Vagina (tissue), 2 donors: ENCODE results near the gene NUB1.

ENCODE experiments used
- POLR2A ChIP-seq, 2 donors: fragments of 450-650 bp; IDR thresholded peaks; one replicate each; pipeline ENCODE4 v1.6.1; 2017; ENCODE audit warnings: antibody characterized with exemption in 2 of 2, mild to moderate bottlenecking in 2 of 2, moderate library complexity in 2 of 2
- TF ChIP-seq, protein P1 (sequence below), 3 experiments: fragments of 450-650 bp in 2 of 3; fragments of 200-600 bp in 1 of 3; sonication (generic) in 1 of 3; IDR thresholded peaks; one replicate each; pipeline ENCODE4 v1.5.1; 2017 to 2019; ENCODE audit warnings: antibody characterized with exemption in 3 of 3, mild to moderate bottlenecking in 2 of 3, moderate library complexity in 2 of 3

DNA sequence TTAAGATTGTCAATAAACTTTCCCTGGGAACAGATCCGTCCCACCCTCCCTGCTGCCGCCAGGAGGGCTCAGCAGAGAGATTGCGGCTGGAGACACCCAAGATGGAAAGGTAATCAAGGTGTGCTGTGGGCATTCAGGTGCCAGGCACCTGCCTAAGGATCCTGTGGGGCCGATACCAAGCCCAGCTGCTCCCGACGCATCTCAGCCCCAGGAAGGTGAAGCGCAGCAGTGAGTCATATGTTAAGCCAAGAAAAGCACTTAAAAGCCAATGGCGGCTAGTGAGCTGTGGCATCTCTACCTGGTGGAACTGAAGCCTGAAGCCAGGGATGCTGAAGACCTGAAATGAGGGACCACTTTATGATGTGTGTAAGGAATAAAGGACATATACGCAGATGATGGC, 62.2 kb downstream of the NUB1 start:
- TF ChIP-seq, protein P1, sequence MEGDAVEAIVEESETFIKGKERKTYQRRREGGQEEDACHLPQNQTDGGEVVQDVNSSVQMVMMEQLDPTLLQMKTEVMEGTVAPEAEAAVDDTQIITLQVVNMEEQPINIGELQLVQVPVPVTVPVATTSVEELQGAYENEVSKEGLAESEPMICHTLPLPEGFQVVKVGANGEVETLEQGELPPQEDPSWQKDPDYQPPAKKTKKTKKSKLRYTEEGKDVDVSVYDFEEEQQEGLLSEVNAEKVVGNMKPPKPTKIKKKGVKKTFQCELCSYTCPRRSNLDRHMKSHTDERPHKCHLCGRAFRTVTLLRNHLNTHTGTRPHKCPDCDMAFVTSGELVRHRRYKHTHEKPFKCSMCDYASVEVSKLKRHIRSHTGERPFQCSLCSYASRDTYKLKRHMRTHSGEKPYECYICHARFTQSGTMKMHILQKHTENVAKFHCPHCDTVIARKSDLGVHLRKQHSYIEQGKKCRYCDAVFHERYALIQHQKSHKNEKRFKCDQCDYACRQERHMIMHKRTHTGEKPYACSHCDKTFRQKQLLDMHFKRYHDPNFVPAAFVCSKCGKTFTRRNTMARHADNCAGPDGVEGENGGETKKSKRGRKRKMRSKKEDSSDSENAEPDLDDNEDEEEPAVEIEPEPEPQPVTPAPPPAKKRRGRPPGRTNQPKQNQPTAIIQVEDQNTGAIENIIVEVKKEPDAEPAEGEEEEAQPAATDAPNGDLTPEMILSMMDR (IDR thresholded peaks at IDR 0.05): no peak
- TF ChIP-seq POLR2A (IDR thresholded peaks at IDR 0.05): no peak
